ENCODE results near the gene PTPRD. TPM values are rescaled to one million over a fixed set of nuclear protein-coding genes. Genes with fewer than 3 reads are reported as not detected.

PTPRD gene
- total and polyA plus RNA-seq, 9 of the 15 experiments (the other 6 are each of a cell fraction or from before 2014, with no cell fraction given): 0.11 TPM; not detected in 8

GRCh38 chr9:8338767-8339510 is 2273.9 kb downstream of the PTPRD start:
- no peak for DNase-seq (ENCODE audit: extremely low read depth in 1 of 4, low spot score in 3 of 4)
- no peak overlapping the region for H3K9ac ChIP-seq (ENCODE audit: insufficient read depth in 1 of 2, low read depth in 2 of 2, low read length in 2 of 2)
- no peak overlapping the region for H3K4me2 ChIP-seq (ENCODE audit: insufficient read depth, low read length)
- H2AFZ ChIP-seq (ENCODE audit: low read depth, low read length): no peak overlapping the region
- no peaks in the 10 kb centered on the region for H3K27me3 ChIP-seq (ENCODE audit: control insufficient read depth in 2 of 2, insufficient read depth in 2 of 2, low read length in 2 of 2)
- POLR2A ChIA-PET: no interaction called here
- no peaks in the 10 kb centered on the region for H3K79me2 ChIP-seq (ENCODE audit: control insufficient read depth, insufficient read depth, low read length)
- H3K4me1 ChIP-seq (replicated peaks in 1 of 2; ENCODE audit: control insufficient read depth in 2 of 2, insufficient read depth in 2 of 2, low read length in 2 of 2): no peaks in the 10 kb centered on the region
- in situ Hi-C loops (cut with MboI) (no loop called here), intact Hi-C loops (cut with micrococcal nuclease) (no loop called here)
- H3K4me3 ChIP-seq: no peak overlapping the region
- H4K20me1 ChIP-seq (replicated peaks; ENCODE audit: control insufficient read depth, insufficient read depth, low read length): no peaks in the 10 kb centered on the region
- ATAC-seq: no peak
- CTCF ChIA-PET (ENCODE audit: low intra/inter-chr PET ratio): no interaction called here
- H3K9me1 ChIP-seq (ENCODE audit: control insufficient read depth, insufficient read depth, low read length): no peaks in the 10 kb centered on the region
- no peaks in the 10 kb centered on the region for H3K36me3 ChIP-seq (ENCODE audit: control insufficient read depth, insufficient read depth, low read length)
- FAIRE-seq: no peak
- no peak overlapping the region for H3K27ac ChIP-seq (ENCODE audit: extremely low read depth, low read depth, low read length)
- 2% methylated on average over 5 of the region's 5 CpGs for WGBS (ENCODE audit: insufficient coverage, low coverage, missing lambda C conversion rate)
- no TSS peak for BruUV-seq (replicated peaks)
- TF ChIP-seq LCOR (CRISPR knock-in tag; IDR thresholded peaks at IDR 0.05) (no peak), PRDM10 (IDR thresholded peaks at IDR 0.05; ENCODE audit: partially characterized antibody) (no peak)
- no peaks in the 10 kb centered on the region for H3K9me3 ChIP-seq (replicated peaks; ENCODE audit: control insufficient read depth, insufficient read depth, low read depth, low read length)
